OCI-LY7 (cell line): Measurements from ENCODE around the gene KIZ. TPM values are rescaled to one million over a fixed set of nuclear protein-coding genes. Genes with fewer than 3 reads are reported as not detected.

Source experiments
- BruUV-seq: library from RNA; stranded (reverse); fragments of 400-500 nt; replicated peaks from 2 replicates; lab custom pipeline; 2021; lab: Mats Ljungman, UMichigan
- CTCF ChIA-PET: fragments of 300-600 bp; sonication (Branson Sonifier 250); formaldehyde crosslinking; loops from one replicate; lab custom pipeline; 2022; ENCODE audit warnings: antibody characterized with exemption; ENCODE audit not compliant: unreplicated experiment; lab: Charles Lee
- POLR2A ChIA-PET: fragments of 300-600 bp; sonication (Branson Sonifier 250); formaldehyde crosslinking; loops from one replicate; lab custom pipeline; 2022; ENCODE audit warnings: antibody characterized with exemption; lab: Charles Lee
- DNase-seq: peaks from one replicate; pipeline ENCODE4 v3.0.0-alpha.2; 2015; ENCODE audit warnings: low spot score
- H2AFZ ChIP-seq: fragments of 200-600 bp; sonication (generic), shearing (Covaris generic); 2 replicates; pipeline ENCODE4 v1.6.1; 2014; ENCODE audit warnings: mild to moderate bottlenecking, antibody characterized with exemption, low read length, moderate library complexity
- H3K27ac ChIP-seq: fragments of 200-600 bp; sonication (generic); 2 replicates; pipeline ENCODE4 v1.5.1; 2014; ENCODE audit warnings: mixed run types, low read depth, mild to moderate bottlenecking, moderate library complexity, low read length, inconsistent platforms; ENCODE audit not compliant: poor library complexity, severe bottlenecking
- H3K36me3 ChIP-seq: fragments of 200-600 bp; sonication (generic); 2 replicates; pipeline ENCODE4 v1.6.1; 2014; ENCODE audit warnings: mild to moderate bottlenecking, antibody characterized with exemption, low read length, moderate library complexity, mixed read lengths; ENCODE audit not compliant: insufficient read depth
- H3K4me1 ChIP-seq: fragments of 200-600 bp; sonication (generic); 2 replicates; pipeline ENCODE4 v1.5.1; 2014; ENCODE audit warnings: mild to moderate bottlenecking, low read length; ENCODE audit not compliant: insufficient read depth, poor library complexity, severe bottlenecking
- H3K4me2 ChIP-seq: fragments of 200-600 bp; sonication (generic); 2 replicates; pipeline ENCODE4 v1.6.1; 2014; ENCODE audit warnings: mild to moderate bottlenecking, low read length
- H3K4me3 ChIP-seq: fragments of 200-600 bp; sonication (generic); 2 replicates; pipeline ENCODE4 v1.5.1; 2014; ENCODE audit warnings: mild to moderate bottlenecking, low read depth, low read length; ENCODE audit not compliant: poor library complexity, severe bottlenecking
- H3K79me2 ChIP-seq: fragments of 200-600 bp; sonication (generic); 2 replicates; pipeline ENCODE4 v1.6.1; 2016; ENCODE audit warnings: low read depth, mild to moderate bottlenecking, low read length, moderate library complexity, mixed read lengths; ENCODE audit not compliant: insufficient read depth
- H3K9me2 ChIP-seq: fragments of 200-600 bp; sonication (generic); 2 replicates; pipeline ENCODE4 v1.6.1; 2016; ENCODE audit warnings: mild to moderate bottlenecking, low read length, mixed read lengths; ENCODE audit not compliant: insufficient read depth
- H3K9me3 ChIP-seq: fragments of 200-600 bp; sonication (generic); 2 replicates; pipeline ENCODE4 v1.6.1; 2014; ENCODE audit warnings: mild to moderate bottlenecking, mixed run types, low read length, mixed read lengths
- H4K20me1 ChIP-seq: fragments of 200-600 bp; sonication (generic); 2 replicates; pipeline ENCODE4 v1.6.1; 2014; ENCODE audit warnings: mild to moderate bottlenecking, antibody characterized with exemption, low read length, moderate library complexity, mixed read lengths; ENCODE audit not compliant: insufficient read depth
- EZH2phosphoT487 ChIP-seq: fragments of 200-600 bp; sonication (generic); IDR thresholded peaks from 2 replicates; pipeline ENCODE4 v1.6.1; 2018; ENCODE audit warnings: low read depth, borderline replicate concordance, mild to moderate bottlenecking, mixed run types, antibody characterized with exemption, low read length, moderate library complexity, mixed read lengths
- intact Hi-C: fragments of 100-400 bp; cut with micrococcal nuclease; formaldehyde crosslinking; loops from one replicate; pipeline ENCODE4 v1.10.0; 2022; ENCODE audit not compliant: unreplicated experiment
- total RNA-seq, 2 experiments: library from RNA; depleted of rRNA in 1 of 2; stranded (reverse); fragments of >200 nt in 1 of 2; shearing (Covaris generic) in 1 of 2; gene quantifications; 2 replicates each; pipeline ENCODE4 v1.2.3, GENCODE V29; 2014 to 2022
- TF ChIP-seq, protein P1 (sequence below): fragments of 200-600 bp; sonication (generic); conservative IDR thresholded peaks from 2 replicates; pipeline ENCODE4 v1.5.1; 2014; ENCODE audit warnings: mild to moderate bottlenecking, antibody characterized with exemption, low read length, moderate library complexity, mixed read lengths

Gene KIZ
- total RNA-seq, 2 experiments from 2014 or later, result 16.0 to 23.7 TPM

DNA sequence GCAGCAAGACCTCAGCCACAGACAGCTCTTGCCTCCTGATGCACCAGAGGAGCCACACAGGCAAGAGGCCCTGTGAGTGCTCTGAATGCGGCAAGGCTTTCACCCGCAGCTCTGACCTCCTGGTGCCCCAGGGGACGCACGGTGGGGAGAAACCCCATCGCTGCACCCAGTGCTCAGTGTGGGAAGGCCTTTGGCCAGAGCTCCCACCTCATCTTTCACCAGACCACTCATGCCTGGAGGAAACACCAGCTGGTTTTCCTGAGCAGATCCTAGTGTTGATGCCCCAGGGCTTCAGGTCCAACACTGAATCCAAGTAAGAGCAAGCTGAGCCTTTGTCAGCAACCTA is 140.3 kb downstream of the KIZ start:
- H3K79me2 ChIP-seq, result no peaks in the 10 kb centered on the region
- POLR2A ChIA-PET, result no interaction called here
- H4K20me1 ChIP-seq, result no peaks in the 10 kb centered on the region
- H3K4me2 ChIP-seq, result no peak overlapping the region
- no peaks in the 10 kb centered on the region for H3K9me2 ChIP-seq
- no peak overlapping the region for H3K27ac ChIP-seq
- no peaks in the 10 kb centered on the region for H3K9me3 ChIP-seq
- no TSS peak for BruUV-seq
- no peak for TF ChIP-seq EZH2phosphoT487
- TF ChIP-seq, protein P1, sequence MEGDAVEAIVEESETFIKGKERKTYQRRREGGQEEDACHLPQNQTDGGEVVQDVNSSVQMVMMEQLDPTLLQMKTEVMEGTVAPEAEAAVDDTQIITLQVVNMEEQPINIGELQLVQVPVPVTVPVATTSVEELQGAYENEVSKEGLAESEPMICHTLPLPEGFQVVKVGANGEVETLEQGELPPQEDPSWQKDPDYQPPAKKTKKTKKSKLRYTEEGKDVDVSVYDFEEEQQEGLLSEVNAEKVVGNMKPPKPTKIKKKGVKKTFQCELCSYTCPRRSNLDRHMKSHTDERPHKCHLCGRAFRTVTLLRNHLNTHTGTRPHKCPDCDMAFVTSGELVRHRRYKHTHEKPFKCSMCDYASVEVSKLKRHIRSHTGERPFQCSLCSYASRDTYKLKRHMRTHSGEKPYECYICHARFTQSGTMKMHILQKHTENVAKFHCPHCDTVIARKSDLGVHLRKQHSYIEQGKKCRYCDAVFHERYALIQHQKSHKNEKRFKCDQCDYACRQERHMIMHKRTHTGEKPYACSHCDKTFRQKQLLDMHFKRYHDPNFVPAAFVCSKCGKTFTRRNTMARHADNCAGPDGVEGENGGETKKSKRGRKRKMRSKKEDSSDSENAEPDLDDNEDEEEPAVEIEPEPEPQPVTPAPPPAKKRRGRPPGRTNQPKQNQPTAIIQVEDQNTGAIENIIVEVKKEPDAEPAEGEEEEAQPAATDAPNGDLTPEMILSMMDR, result no peak
- no peaks in the 10 kb centered on the region for H3K4me1 ChIP-seq
- no peak overlapping the region for H2AFZ ChIP-seq
- intact Hi-C loops, result no loop called here
- no peaks in the 10 kb centered on the region for H3K36me3 ChIP-seq
- CTCF ChIA-PET, result no interaction called here
- H3K4me3 ChIP-seq, result no peak overlapping the region
- DNase-seq, result no peak

DNA sequence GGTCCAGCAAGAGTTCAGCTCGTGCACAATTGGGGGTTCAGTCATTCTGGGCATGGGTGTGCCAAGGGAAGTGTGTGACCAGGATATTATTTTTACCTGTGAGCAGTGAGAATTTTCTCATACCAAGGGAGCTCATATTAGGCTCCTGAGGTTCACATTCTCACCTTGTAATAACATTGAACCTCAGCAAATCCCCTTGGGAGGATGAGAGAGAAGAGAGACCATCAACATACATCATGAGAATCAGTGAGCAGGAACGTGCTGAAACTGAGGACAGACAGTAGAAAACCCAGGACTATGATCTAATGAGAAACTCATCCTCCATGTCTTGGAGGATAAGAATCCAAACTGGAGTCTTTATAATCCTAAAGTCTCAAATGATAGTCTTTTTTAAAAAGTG is 143.9 kb downstream of the KIZ start:
- TF ChIP-seq, protein P1, result no peak
- no peak for TF ChIP-seq EZH2phosphoT487
- BruUV-seq, result no TSS peak
- CTCF ChIA-PET, result no interaction called here

DNA sequence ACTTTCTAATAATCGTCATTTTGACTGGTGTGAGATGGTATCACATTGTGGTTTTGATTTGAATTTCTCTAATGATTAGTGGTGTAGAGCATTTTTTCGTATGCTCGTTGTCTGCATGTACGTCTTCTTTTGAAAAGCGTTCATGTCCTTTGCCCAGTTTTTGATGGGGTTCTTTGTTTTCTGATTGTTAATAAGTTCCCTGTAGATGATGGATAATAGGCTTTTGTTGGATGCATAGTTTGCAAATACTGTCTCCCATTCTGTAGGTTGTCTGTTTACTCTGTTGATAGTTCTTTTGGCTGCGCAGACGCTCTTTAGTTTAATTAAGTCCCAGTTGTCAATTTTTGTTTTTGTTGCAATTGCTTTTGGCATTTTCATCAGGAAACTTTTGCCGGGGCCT is 144.9 kb downstream of the KIZ start:
- H3K4me1 ChIP-seq, result no peaks in the 10 kb centered on the region
- H2AFZ ChIP-seq, result no peak overlapping the region
- no peaks in the 10 kb centered on the region for H3K9me2 ChIP-seq
- H3K27ac ChIP-seq, result no peak overlapping the region
- H3K4me2 ChIP-seq, result no peak overlapping the region
- no TSS peak for BruUV-seq
- no peaks in the 10 kb centered on the region for H3K36me3 ChIP-seq
- intact Hi-C loops, result no loop called here
- ChIA-PET POLR2A (no interaction called here), CTCF (no interaction called here)
- H3K9me3 ChIP-seq, result no peaks in the 10 kb centered on the region
- no peaks in the 10 kb centered on the region for H4K20me1 ChIP-seq
- no peak overlapping the region for H3K4me3 ChIP-seq
- DNase-seq, result no peak
- H3K79me2 ChIP-seq, result no peaks in the 10 kb centered on the region
- TF ChIP-seq, protein P1, result no peak
- no peak for TF ChIP-seq EZH2phosphoT487

More for the DNA sequence above, 143.9 kb downstream of the KIZ start:
- no peak overlapping the region for H2AFZ ChIP-seq
- DNase-seq, result no peak
- no peak overlapping the region for H3K4me2 ChIP-seq
- intact Hi-C loops, result no loop called here
- H3K4me1 ChIP-seq, result no peaks in the 10 kb centered on the region
- no peaks in the 10 kb centered on the region for H3K9me3 ChIP-seq
- no peaks in the 10 kb centered on the region for H3K79me2 ChIP-seq
- no peaks in the 10 kb centered on the region for H3K9me2 ChIP-seq
- no peaks in the 10 kb centered on the region for H4K20me1 ChIP-seq
- H3K4me3 ChIP-seq, result no peak overlapping the region
- POLR2A ChIA-PET, result interaction anchor here (0.6 to 0.7 kb wide), 2 partner anchors 13 to 34 kb away, joined by 3 to 5 read pairs; no protein-coding TSS in a partner anchor
- H3K36me3 ChIP-seq, result no peaks in the 10 kb centered on the region
- H3K27ac ChIP-seq, result no peak overlapping the region
